ENCODE data around the gene METTL17. TPM values are rescaled to one million over a fixed set of nuclear protein-coding genes. Genes with fewer than 3 reads are reported as not detected.

METTL17 gene
- total and polyA plus RNA-seq, 2 of the 8 experiments (the other 6 are each of a cell fraction or from before 2014, with no cell fraction given) = 73.8 to 138 TPM

DNA sequence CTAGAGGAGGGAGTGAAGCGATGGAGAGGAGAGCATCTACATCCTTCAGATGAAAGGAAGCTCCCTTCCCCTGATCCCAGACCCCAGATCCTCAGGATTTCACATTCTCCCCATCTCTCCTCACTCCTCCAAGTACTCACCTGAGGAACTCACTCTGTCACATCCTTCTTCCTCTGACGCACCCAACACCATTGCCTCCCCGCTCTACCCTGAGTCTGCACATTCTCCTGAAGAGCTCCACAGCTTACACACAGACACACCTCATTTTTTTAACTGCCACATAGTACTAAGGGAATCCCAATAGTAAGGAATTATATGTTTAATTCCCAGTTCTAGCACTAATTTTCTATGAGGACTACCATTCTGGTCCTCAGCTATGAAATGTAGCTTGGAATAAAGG lies 16.3 kb upstream of the METTL17 start (continued):
- TF ChIP-seq, protein P1, sequence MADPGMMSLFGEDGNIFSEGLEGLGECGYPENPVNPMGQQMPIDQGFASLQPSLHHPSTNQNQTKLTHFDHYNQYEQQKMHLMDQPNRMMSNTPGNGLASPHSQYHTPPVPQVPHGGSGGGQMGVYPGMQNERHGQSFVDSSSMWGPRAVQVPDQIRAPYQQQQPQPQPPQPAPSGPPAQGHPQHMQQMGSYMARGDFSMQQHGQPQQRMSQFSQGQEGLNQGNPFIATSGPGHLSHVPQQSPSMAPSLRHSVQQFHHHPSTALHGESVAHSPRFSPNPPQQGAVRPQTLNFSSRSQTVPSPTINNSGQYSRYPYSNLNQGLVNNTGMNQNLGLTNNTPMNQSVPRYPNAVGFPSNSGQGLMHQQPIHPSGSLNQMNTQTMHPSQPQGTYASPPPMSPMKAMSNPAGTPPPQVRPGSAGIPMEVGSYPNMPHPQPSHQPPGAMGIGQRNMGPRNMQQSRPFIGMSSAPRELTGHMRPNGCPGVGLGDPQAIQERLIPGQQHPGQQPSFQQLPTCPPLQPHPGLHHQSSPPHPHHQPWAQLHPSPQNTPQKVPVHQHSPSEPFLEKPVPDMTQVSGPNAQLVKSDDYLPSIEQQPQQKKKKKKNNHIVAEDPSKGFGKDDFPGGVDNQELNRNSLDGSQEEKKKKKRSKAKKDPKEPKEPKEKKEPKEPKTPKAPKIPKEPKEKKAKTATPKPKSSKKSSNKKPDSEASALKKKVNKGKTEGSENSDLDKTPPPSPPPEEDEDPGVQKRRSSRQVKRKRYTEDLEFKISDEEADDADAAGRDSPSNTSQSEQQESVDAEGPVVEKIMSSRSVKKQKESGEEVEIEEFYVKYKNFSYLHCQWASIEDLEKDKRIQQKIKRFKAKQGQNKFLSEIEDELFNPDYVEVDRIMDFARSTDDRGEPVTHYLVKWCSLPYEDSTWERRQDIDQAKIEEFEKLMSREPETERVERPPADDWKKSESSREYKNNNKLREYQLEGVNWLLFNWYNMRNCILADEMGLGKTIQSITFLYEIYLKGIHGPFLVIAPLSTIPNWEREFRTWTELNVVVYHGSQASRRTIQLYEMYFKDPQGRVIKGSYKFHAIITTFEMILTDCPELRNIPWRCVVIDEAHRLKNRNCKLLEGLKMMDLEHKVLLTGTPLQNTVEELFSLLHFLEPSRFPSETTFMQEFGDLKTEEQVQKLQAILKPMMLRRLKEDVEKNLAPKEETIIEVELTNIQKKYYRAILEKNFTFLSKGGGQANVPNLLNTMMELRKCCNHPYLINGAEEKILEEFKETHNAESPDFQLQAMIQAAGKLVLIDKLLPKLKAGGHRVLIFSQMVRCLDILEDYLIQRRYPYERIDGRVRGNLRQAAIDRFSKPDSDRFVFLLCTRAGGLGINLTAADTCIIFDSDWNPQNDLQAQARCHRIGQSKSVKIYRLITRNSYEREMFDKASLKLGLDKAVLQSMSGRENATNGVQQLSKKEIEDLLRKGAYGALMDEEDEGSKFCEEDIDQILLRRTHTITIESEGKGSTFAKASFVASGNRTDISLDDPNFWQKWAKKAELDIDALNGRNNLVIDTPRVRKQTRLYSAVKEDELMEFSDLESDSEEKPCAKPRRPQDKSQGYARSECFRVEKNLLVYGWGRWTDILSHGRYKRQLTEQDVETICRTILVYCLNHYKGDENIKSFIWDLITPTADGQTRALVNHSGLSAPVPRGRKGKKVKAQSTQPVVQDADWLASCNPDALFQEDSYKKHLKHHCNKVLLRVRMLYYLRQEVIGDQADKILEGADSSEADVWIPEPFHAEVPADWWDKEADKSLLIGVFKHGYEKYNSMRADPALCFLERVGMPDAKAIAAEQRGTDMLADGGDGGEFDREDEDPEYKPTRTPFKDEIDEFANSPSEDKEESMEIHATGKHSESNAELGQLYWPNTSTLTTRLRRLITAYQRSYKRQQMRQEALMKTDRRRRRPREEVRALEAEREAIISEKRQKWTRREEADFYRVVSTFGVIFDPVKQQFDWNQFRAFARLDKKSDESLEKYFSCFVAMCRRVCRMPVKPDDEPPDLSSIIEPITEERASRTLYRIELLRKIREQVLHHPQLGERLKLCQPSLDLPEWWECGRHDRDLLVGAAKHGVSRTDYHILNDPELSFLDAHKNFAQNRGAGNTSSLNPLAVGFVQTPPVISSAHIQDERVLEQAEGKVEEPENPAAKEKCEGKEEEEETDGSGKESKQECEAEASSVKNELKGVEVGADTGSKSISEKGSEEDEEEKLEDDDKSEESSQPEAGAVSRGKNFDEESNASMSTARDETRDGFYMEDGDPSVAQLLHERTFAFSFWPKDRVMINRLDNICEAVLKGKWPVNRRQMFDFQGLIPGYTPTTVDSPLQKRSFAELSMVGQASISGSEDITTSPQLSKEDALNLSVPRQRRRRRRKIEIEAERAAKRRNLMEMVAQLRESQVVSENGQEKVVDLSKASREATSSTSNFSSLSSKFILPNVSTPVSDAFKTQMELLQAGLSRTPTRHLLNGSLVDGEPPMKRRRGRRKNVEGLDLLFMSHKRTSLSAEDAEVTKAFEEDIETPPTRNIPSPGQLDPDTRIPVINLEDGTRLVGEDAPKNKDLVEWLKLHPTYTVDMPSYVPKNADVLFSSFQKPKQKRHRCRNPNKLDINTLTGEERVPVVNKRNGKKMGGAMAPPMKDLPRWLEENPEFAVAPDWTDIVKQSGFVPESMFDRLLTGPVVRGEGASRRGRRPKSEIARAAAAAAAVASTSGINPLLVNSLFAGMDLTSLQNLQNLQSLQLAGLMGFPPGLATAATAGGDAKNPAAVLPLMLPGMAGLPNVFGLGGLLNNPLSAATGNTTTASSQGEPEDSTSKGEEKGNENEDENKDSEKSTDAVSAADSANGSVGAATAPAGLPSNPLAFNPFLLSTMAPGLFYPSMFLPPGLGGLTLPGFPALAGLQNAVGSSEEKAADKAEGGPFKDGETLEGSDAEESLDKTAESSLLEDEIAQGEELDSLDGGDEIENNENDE (IDR thresholded peaks at IDR 0.05; ENCODE audit: insufficient replicate concordance, low read length) = no peak
- TF ChIP-seq, protein P2, sequence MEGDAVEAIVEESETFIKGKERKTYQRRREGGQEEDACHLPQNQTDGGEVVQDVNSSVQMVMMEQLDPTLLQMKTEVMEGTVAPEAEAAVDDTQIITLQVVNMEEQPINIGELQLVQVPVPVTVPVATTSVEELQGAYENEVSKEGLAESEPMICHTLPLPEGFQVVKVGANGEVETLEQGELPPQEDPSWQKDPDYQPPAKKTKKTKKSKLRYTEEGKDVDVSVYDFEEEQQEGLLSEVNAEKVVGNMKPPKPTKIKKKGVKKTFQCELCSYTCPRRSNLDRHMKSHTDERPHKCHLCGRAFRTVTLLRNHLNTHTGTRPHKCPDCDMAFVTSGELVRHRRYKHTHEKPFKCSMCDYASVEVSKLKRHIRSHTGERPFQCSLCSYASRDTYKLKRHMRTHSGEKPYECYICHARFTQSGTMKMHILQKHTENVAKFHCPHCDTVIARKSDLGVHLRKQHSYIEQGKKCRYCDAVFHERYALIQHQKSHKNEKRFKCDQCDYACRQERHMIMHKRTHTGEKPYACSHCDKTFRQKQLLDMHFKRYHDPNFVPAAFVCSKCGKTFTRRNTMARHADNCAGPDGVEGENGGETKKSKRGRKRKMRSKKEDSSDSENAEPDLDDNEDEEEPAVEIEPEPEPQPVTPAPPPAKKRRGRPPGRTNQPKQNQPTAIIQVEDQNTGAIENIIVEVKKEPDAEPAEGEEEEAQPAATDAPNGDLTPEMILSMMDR (IDR thresholded peaks at IDR 0.05; ENCODE audit: control extremely low read depth in 1 of 3, insufficient read depth in 1 of 3, low read depth in 1 of 3, low read length in 3 of 3) = no peak
- no peak for TF ChIP-seq CHD1 (IDR thresholded peaks at IDR 0.05; ENCODE audit: low read depth, low read length)
